Left lung (tissue), 10 donors: ENCODE measurements around the gene TBL1X. TPM values are rescaled to one million over a fixed set of nuclear protein-coding genes. Genes with fewer than 3 reads are reported as not detected.
A peak's percentile ranks its signal among the peaks of the same experiment; 100 is the strongest.

Source experiments
- ATAC-seq: fragments of 200-7000 bp; cut with Tn5 transposase; one replicate; pipeline ENCODE4 v1.9.1; 2020; ENCODE audit warnings: moderate library complexity
- DNase-seq, 4 donors: peaks; one replicate each; pipeline ENCODE4 v3.0.0-alpha.2; 2013 to 2020
- H3K27ac ChIP-seq, 2 donors: fragments of 200-600 bp; sonication (generic) in 1 of 2; one replicate each; pipeline versions ENCODE4 v1.5.0 to v1.8.0; 2020 to 2021
- H3K27me3 ChIP-seq, 2 donors: fragments of 200-600 bp; sonication (generic) in 1 of 2; one replicate each; pipeline versions ENCODE4 v1.5.0 to v1.8.0; 2020 to 2021
- H3K36me3 ChIP-seq, 2 donors: fragments of 200-600 bp; sonication (generic) in 1 of 2; one replicate each; pipeline versions ENCODE4 v1.5.0 to v1.8.0; 2020 to 2021
- H3K4me1 ChIP-seq, 2 donors: fragments of 200-600 bp; one replicate each; pipeline ENCODE4 v1.8.0; 2021
- H3K4me3 ChIP-seq, 2 donors: fragments of 200-600 bp; sonication (generic) in 1 of 2; one replicate each; pipeline versions ENCODE4 v1.5.0 to v1.8.0; 2020 to 2021; ENCODE audit warnings: mild to moderate bottlenecking in 1 of 2
- H3K9me3 ChIP-seq, 2 donors: fragments of 200-600 bp; sonication (generic) in 1 of 2; one replicate each; pipeline versions ENCODE4 v1.5.0 to v1.8.0; 2020 to 2021
- intact Hi-C, 2 donors: fragments of 100-400 bp; cut with DNase I; formaldehyde crosslinking; loops; one replicate each; pipeline versions ENCODE4 v1.11.2 to v1.14.2; 2022
- polyA plus RNA-seq, 6 donors: library from polyadenylated mRNA; unstranded; fragments of 120-200 nt; gene quantifications; one replicate each; pipeline ENCODE4 v1.2.1, GENCODE V29; 2013; ENCODE audit not compliant: insufficient read length in 6 of 6
- total RNA-seq, 2 donors: library from RNA; stranded (reverse); fragmentation: NEBNext Ultra II Directional; extraction: Animal tissue kit (Norgen Biotek cat#: 25700); gene quantifications; one replicate each; pipeline ENCODE4 v1.2.1, GENCODE V29; 2021
- TF ChIP-seq, protein P1 (sequence below), 2 donors: fragments of 200-600 bp; sonication (generic) in 1 of 2; IDR thresholded peaks; one replicate each; pipeline versions ENCODE4 v1.5.0 to v1.8.0; 2021; ENCODE audit warnings: antibody characterized with exemption in 2 of 2
- donor health status: DM: no; HTN: yes; CAD: no.
- donor health status: DM: no; HTN: no; CAD: no.

Gene TBL1X
- total and polyA plus RNA-seq, 8 donors = 13.4 to 24.6 (median 21.6) TPM

DNA sequence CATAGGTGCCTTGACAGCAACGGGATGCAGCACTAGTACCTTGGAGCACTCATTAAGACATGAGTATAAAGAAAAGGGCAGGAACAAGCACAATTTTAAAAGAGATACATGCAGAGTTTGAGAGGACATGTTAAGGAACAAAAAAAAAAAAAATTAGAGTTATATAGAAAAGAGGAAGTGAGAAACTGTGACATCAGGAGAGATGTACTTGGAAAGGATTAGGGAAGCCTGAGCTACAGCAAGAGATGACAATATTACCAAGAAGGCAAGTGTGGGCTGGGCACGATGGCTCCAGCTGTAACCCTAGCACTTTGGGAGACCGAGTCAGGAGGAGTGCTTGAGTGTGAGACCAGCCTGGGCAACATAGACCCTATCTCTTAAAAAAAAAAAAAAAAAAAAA, 263.4 kb downstream of the TBL1X start:
- intact Hi-C loops = no loop called here
- no peak for ATAC-seq
- H3K4me3 ChIP-seq = no peak overlapping the region
- H3K27ac ChIP-seq = no peak overlapping the region
- H3K27me3 ChIP-seq = no peaks in the 10 kb centered on the region
- no peaks in the 10 kb centered on the region for H3K36me3 ChIP-seq
- H3K9me3 ChIP-seq = peaks cover 0 to 12% of the 10 kb centered on the region in 2 donors
- no peak for DNase-seq
- no peaks in the 10 kb centered on the region for H3K4me1 ChIP-seq
- TF ChIP-seq, protein P1, sequence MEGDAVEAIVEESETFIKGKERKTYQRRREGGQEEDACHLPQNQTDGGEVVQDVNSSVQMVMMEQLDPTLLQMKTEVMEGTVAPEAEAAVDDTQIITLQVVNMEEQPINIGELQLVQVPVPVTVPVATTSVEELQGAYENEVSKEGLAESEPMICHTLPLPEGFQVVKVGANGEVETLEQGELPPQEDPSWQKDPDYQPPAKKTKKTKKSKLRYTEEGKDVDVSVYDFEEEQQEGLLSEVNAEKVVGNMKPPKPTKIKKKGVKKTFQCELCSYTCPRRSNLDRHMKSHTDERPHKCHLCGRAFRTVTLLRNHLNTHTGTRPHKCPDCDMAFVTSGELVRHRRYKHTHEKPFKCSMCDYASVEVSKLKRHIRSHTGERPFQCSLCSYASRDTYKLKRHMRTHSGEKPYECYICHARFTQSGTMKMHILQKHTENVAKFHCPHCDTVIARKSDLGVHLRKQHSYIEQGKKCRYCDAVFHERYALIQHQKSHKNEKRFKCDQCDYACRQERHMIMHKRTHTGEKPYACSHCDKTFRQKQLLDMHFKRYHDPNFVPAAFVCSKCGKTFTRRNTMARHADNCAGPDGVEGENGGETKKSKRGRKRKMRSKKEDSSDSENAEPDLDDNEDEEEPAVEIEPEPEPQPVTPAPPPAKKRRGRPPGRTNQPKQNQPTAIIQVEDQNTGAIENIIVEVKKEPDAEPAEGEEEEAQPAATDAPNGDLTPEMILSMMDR (IDR thresholded peaks at IDR 0.05) = no peak

GRCh38 chrX:9729171-9729885, 264.5 kb downstream of the TBL1X start:
- TF ChIP-seq, protein P1 (IDR thresholded peaks at IDR 0.05) = no peak
- ATAC-seq (no peak), DNase-seq (peak in 1 of 4 donors; percentile 13)
- no peak overlapping the region for H3K27ac ChIP-seq
- intact Hi-C loops = no loop called here
- H3K27me3 ChIP-seq = no peaks in the 10 kb centered on the region
- no peaks in the 10 kb centered on the region for H3K36me3 ChIP-seq
- H3K4me3 ChIP-seq = no peak overlapping the region
- peaks cover 0 to 12% of the 10 kb centered on the region in 2 donors for H3K9me3 ChIP-seq
- H3K4me1 ChIP-seq = no peaks in the 10 kb centered on the region

DNA sequence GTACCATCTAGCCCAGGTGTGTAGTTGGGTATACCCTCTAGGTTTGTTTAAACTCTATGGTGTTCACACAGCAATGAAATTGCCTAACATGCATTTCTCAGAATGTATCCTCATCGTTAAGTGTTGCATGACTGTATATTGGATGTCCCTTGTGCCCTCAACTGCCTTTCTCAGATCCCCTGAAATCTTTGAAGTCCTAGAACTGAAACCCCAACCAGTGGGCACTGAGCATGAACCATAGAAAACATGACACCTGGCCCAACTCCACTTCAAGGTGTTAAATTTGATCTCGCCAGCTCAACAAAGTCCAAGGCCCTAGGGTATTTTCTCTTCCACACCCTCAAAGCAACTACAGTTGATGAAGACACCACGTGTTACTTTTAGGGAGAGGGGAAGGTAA, 265.2 kb downstream of the TBL1X start:
- ATAC-seq (no peak), DNase-seq (no peak)
- Histone ChIP-seq H3K27me3 (no peaks in the 10 kb centered on the region), H3K27ac (no peak overlapping the region), H3K4me1 (no peaks in the 10 kb centered on the region), H3K36me3 (no peaks in the 10 kb centered on the region), H3K9me3 (peaks cover 0 to 12% of the 10 kb centered on the region in 2 donors), H3K4me3 (no peak overlapping the region)
- intact Hi-C loops = no loop called here
- TF ChIP-seq, protein P1 (IDR thresholded peaks at IDR 0.05) = no peak

DNA sequence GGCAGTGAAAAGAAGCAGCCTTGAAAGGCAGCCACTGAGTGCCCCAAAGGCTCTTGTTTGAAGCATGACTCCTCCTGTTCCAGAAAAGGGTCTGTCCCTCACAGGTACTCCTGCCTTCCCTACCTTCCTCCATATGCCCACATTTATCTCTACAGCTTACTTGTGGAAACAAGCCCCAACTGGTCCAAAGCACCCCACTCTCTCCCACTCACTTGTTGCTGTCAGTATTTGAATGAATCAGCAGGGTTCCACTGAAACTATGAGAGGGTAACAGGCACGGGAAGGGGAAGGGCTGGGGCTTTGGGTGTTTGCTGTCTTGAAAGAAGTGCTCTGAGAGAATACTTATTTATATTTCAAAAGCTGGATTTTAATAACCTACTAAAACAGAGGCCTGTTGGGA, 265.9 kb downstream of the TBL1X start:
- H3K27ac ChIP-seq = no peak overlapping the region
- peaks cover 0 to 12% of the 10 kb centered on the region in 2 donors for H3K9me3 ChIP-seq
- H3K36me3 ChIP-seq = no peaks in the 10 kb centered on the region
- no peaks in the 10 kb centered on the region for H3K27me3 ChIP-seq
- H3K4me3 ChIP-seq = no peak overlapping the region
- H3K4me1 ChIP-seq = no peaks in the 10 kb centered on the region
- ATAC-seq = no peak
- intact Hi-C loops = no loop called here
- no peak for DNase-seq
- TF ChIP-seq, protein P1 (IDR thresholded peaks at IDR 0.05) = no peak

- no peak for DNase-seq
- TF ChIP-seq, protein P1 (IDR thresholded peaks at IDR 0.05) = no peak
- Histone ChIP-seq H3K27ac (no peak overlapping the region), H3K36me3 (no peaks in the 10 kb centered on the region), H3K4me1 (no peaks in the 10 kb centered on the region), H3K4me3 (no peak overlapping the region), H3K9me3 (no peaks in the 10 kb centered on the region), H3K27me3 (no peaks in the 10 kb centered on the region)
- no peak for ATAC-seq
- intact Hi-C loops = no loop called here
Observed at GRCh38 chrX:9737363-9737762, 272.5 kb downstream of the TBL1X start.
